ENCODE measurements around the gene REV3L.

DNA sequence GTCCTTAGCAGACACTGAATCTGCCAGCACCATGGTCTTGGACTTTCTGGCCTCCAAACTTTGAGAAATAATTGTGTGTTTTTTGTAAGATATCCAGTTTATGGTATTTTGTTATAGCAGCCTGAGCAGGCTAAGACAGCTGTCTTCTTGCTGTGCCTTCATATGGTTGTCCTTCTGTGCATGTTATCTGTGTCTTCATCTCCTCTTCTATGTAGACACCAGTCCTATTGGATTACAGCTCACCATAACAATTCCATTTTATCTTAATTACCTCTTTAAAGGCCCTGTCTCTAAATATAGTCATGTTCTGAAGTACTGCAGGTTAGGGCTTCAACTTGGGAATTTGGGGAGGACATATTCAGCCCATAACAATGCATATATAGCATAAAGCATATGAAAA lies 44.3 kb upstream of the REV3L start:
- TF ChIP-seq, protein P1, sequence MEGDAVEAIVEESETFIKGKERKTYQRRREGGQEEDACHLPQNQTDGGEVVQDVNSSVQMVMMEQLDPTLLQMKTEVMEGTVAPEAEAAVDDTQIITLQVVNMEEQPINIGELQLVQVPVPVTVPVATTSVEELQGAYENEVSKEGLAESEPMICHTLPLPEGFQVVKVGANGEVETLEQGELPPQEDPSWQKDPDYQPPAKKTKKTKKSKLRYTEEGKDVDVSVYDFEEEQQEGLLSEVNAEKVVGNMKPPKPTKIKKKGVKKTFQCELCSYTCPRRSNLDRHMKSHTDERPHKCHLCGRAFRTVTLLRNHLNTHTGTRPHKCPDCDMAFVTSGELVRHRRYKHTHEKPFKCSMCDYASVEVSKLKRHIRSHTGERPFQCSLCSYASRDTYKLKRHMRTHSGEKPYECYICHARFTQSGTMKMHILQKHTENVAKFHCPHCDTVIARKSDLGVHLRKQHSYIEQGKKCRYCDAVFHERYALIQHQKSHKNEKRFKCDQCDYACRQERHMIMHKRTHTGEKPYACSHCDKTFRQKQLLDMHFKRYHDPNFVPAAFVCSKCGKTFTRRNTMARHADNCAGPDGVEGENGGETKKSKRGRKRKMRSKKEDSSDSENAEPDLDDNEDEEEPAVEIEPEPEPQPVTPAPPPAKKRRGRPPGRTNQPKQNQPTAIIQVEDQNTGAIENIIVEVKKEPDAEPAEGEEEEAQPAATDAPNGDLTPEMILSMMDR (IDR thresholded peaks at IDR 0.05; ENCODE audit: low read depth, low read length, poor library complexity, severe bottlenecking): no peak
- no peak for TF ChIP-seq EZH2phosphoT487 (IDR thresholded peaks at IDR 0.05; ENCODE audit: borderline replicate concordance, low read length)
